ENCODE measurements around the gene HDGFL3. TPM values are rescaled to one million over a fixed set of nuclear protein-coding genes. Genes with fewer than 3 reads are reported as not detected.

HDGFL3 gene
- total and polyA plus RNA-seq, 2 experiments from 2014 or later = 68.6 to 135 TPM

DNA sequence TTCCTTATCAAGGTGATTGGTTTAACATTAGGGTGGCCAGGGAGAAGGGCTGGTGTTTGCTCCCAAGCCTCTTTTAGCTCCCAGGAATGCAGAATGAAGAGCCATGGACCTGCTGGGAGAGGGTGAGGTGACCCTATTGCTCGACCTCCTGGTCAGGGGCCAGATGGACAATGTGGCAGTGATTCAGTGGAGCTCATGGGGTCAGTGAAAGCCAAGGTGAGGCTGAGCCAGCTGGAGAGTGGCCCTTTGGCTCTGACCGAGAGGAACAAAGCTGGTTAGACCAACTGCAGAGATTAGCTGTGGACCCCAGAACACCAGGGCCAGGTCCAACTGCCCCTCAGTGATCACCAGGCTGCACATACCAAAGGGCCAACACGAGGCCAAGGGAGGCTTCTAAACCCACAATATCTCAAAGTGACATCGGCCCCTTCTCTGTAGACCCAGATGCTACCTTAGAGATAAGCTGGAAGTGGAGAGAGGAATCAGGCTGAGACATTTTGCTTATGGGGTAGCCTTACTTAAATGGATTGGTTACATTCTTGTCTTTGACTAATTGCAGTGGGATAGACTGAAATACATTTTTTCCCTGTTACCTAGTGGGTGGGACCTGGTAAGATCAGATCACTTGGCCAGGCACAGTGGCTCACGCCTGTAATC is 124.8 kb downstream of the HDGFL3 start (continued):
- TF ChIP-seq EZH2 (IDR thresholded peaks at IDR 0.05; ENCODE audit: low read depth, unreplicated experiment) (no peak), POLR2AphosphoS5 (IDR thresholded peaks at IDR 0.05; ENCODE audit: low read depth) (no peak), EZH2phosphoT487 (IDR thresholded peaks at IDR 0.05; ENCODE audit: unreplicated experiment) (no peak), CREB1 (CRISPR knock-in tag; IDR thresholded peaks at IDR 0.05; ENCODE audit: low read depth) (no peak), STAT1 (IDR thresholded peaks at IDR 0.05; ENCODE audit: unreplicated experiment) (no peak)
- TF ChIP-seq, protein P1, sequence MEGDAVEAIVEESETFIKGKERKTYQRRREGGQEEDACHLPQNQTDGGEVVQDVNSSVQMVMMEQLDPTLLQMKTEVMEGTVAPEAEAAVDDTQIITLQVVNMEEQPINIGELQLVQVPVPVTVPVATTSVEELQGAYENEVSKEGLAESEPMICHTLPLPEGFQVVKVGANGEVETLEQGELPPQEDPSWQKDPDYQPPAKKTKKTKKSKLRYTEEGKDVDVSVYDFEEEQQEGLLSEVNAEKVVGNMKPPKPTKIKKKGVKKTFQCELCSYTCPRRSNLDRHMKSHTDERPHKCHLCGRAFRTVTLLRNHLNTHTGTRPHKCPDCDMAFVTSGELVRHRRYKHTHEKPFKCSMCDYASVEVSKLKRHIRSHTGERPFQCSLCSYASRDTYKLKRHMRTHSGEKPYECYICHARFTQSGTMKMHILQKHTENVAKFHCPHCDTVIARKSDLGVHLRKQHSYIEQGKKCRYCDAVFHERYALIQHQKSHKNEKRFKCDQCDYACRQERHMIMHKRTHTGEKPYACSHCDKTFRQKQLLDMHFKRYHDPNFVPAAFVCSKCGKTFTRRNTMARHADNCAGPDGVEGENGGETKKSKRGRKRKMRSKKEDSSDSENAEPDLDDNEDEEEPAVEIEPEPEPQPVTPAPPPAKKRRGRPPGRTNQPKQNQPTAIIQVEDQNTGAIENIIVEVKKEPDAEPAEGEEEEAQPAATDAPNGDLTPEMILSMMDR (conservative IDR thresholded peaks at IDR 0.05; ENCODE audit: low read depth in 2 of 2) = no peak
- TF ChIP-seq, protein P2, sequence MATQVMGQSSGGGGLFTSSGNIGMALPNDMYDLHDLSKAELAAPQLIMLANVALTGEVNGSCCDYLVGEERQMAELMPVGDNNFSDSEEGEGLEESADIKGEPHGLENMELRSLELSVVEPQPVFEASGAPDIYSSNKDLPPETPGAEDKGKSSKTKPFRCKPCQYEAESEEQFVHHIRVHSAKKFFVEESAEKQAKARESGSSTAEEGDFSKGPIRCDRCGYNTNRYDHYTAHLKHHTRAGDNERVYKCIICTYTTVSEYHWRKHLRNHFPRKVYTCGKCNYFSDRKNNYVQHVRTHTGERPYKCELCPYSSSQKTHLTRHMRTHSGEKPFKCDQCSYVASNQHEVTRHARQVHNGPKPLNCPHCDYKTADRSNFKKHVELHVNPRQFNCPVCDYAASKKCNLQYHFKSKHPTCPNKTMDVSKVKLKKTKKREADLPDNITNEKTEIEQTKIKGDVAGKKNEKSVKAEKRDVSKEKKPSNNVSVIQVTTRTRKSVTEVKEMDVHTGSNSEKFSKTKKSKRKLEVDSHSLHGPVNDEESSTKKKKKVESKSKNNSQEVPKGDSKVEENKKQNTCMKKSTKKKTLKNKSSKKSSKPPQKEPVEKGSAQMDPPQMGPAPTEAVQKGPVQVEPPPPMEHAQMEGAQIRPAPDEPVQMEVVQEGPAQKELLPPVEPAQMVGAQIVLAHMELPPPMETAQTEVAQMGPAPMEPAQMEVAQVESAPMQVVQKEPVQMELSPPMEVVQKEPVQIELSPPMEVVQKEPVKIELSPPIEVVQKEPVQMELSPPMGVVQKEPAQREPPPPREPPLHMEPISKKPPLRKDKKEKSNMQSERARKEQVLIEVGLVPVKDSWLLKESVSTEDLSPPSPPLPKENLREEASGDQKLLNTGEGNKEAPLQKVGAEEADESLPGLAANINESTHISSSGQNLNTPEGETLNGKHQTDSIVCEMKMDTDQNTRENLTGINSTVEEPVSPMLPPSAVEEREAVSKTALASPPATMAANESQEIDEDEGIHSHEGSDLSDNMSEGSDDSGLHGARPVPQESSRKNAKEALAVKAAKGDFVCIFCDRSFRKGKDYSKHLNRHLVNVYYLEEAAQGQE (IDR thresholded peaks at IDR 0.05; ENCODE audit: unreplicated experiment) = no peak

DNA sequence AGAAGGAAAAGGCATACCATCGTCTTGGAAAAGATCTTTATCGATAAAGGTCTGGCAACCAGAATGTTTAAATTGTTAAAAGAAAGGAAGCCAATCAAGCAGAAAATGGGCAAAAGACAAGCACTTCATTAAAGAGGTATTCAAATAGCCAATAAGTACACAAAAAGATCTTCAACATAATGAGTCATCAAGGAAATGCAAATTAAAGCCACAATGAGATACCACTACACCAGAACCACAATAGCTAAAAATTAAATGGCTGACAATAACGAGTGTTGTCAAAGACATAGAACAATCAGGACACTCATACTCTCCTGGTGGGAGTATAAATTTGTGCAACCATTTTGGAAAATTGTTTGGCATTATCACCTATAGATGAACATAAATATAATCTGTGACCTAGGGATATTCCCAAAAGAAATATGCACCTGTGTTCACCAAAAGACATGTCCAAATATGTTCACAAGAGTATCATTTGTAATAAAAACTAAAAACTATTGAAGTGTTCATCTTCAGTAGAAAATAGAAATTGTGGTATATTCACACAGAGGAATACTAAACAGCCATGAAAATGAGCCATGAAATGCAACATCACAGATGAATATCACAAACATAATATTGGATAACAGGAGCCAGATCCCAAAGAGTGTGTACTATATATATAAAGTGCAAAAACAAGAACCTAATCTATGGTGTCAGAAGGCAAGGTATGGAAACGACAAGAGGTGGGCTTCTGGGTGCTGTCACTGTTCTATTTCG is 126.2 kb downstream of the HDGFL3 start:
- H2AFZ ChIP-seq = no peak overlapping the region
- H3K27me3 ChIP-seq (ENCODE audit: insufficient read depth) = no peaks in the 10 kb centered on the region
- H3K9me2 ChIP-seq (ENCODE audit: insufficient read depth) = no peaks in the 10 kb centered on the region
- Mint-ChIP-seq H3K36me3 (ENCODE audit: low read depth) (no peaks in the 10 kb centered on the region), H3K9me3 (no peaks in the 10 kb centered on the region), H3K27me3 (ENCODE audit: insufficient read depth, low read depth, poor library complexity) (peaks cover 3% of the 10 kb centered on the region), H3K4me3 (no peak overlapping the region), H3K4me1 (peaks cover 3% of the 10 kb centered on the region; the same call in 1 of the 3 replicates), H3K27ac (no peak overlapping the region)
- no peaks in the 10 kb centered on the region for H3K4me1 ChIP-seq (ENCODE audit: insufficient read depth)
- no peaks in the 10 kb centered on the region for H3K36me3 ChIP-seq (ENCODE audit: insufficient read depth)
- no peaks in the 10 kb centered on the region for H3F3A ChIP-seq (replicated peaks; ENCODE audit: low read depth)
- H3K4me3 ChIP-seq = no peak overlapping the region
- no peak overlapping the region for H3K27ac ChIP-seq (ENCODE audit: low read depth)
- ATAC-seq (no peak), DNase-seq (ENCODE audit: low spot score) (no peak)
- no peak overlapping the region for H3K4me2 ChIP-seq
- no peaks in the 10 kb centered on the region for H3K79me2 ChIP-seq (replicated peaks; ENCODE audit: insufficient read depth)
- no peaks in the 10 kb centered on the region for H4K20me1 ChIP-seq (replicated peaks; ENCODE audit: insufficient read depth)
- TF ChIP-seq ZNF114 (CRISPR knock-in tag; IDR thresholded peaks at IDR 0.05) = no peak
- TF ChIP-seq, protein P2 (IDR thresholded peaks at IDR 0.05; ENCODE audit: unreplicated experiment) = no peak
- no peak for TF ChIP-seq EZH2phosphoT487 (IDR thresholded peaks at IDR 0.05; ENCODE audit: unreplicated experiment)
- no peak for TF ChIP-seq ZNF331 (CRISPR knock-in tag; IDR thresholded peaks at IDR 0.05; ENCODE audit: low read depth)
- no peak for TF ChIP-seq NANOG (IDR thresholded peaks at IDR 0.05; ENCODE audit: borderline replicate concordance)
- TF ChIP-seq JUNB (IDR thresholded peaks at IDR 0.05; ENCODE audit: unreplicated experiment) = no peak
- TF ChIP-seq POLR2AphosphoS5 (IDR thresholded peaks at IDR 0.05; ENCODE audit: low read depth) = no peak
